Pancreas (tissue), 10 donors: ENCODE data around the gene PURA. TPM values are rescaled to one million over a fixed set of nuclear protein-coding genes. Genes with fewer than 3 reads are reported as not detected.

ENCODE experiments used
- ATAC-seq, 4 donors: fragments of 200-7000 bp; cut with Tn5 transposase; one replicate each; pipeline versions ENCODE4 v1.8.0 to v1.9.1; 2020; ENCODE audit warnings: mild to moderate bottlenecking in 4 of 4, moderate library complexity in 4 of 4
- DNase-seq, 6 donors: peaks; one replicate each; pipeline ENCODE4 v3.0.0-alpha.2; 2020
- FAIRE-seq: peaks from 2 replicates; lab custom pipeline; 2012; peaks lifted over from hg19 to GRCh38; lab: Jason Lieb, UNC
- H3K27ac ChIP-seq, 4 donors: fragments of 200-600 bp; sonication (generic); 1 replicate in 3 of 4; 2 replicates in 1 of 4; pipeline versions ENCODE4 v1.5.0 to v1.8.0; 2020
- H3K27me3 ChIP-seq, 4 donors: fragments of 200-600 bp; one replicate each; pipeline ENCODE4 v1.8.0; 2021
- H3K36me3 ChIP-seq, 3 donors: fragments of 200-600 bp; sonication (generic) in 1 of 3; one replicate each; pipeline versions ENCODE4 v1.5.0 to v1.8.0; 2020 to 2021
- H3K4me1 ChIP-seq, 3 donors: fragments of 200-600 bp; one replicate each; pipeline ENCODE4 v1.8.0; 2021
- H3K4me3 ChIP-seq, 4 donors: fragments of 200-600 bp; sonication (generic) in 2 of 4; one replicate each; pipeline versions ENCODE4 v1.5.0 to v1.8.0; 2020 to 2021
- H3K9me3 ChIP-seq, 4 donors: fragments of 200-600 bp; one replicate each; pipeline ENCODE4 v1.8.0; 2021
- CTCF ChIP-seq, 4 donors: fragments of 200-600 bp; sonication (generic) in 3 of 4; IDR thresholded peaks; one replicate each; pipeline versions ENCODE4 v1.5.0 to v1.8.0; 2021; ENCODE audit warnings: antibody characterized with exemption in 4 of 4
- WGBS, 2 donors: extraction: QIAGEN DNeasy Blood & Tissue Kit; methylation state at CpG; one replicate each; pipeline ENCODE4 v1.1.7; 2013; 5-methylcytosine and 5-hydroxymethylcytosine counted together
- intact Hi-C, 3 donors: fragments of 100-400 bp; cut with DNase I; formaldehyde crosslinking; loops; one replicate each; pipeline versions ENCODE4 v1.11.1 to v1.14.2; 2022
- polyA plus RNA-seq, 2 donors: library from polyadenylated mRNA; stranded (reverse); fragments of 200-250 nt; gene quantifications; one replicate each; pipeline ENCODE4 v1.2.3, GENCODE V29; 2013
- total RNA-seq, 6 donors: library from RNA; stranded (reverse); fragmentation: NEBNext Ultra II Directional in 4 of 6; extraction: Animal tissue kit (Norgen Biotek cat#: 25700) in 4 of 6; gene quantifications; one replicate each; pipeline versions ENCODE4 v1.2.1 to v1.2.4, GENCODE V29; 2021 to 2023
- donor health status: healthy with polysubstance abuse.
- donor health status: DM: no; HTN: no; CAD: no; lungs with moderate emphysema.
- donor health status: DM: no; HTN: no; CAD: no.
- donor health status: control.
- donor health status: control.
- donor health status: Bipolar disorder and iron deficiency.
- donor health status: DM: yes; HTN: yes; CAD: no.
- donor health status: DM: no; HTN: no; CAD: no.
- donor health status: DM: no; HTN: no; CAD: no.
- donor health status: DM: yes; HTN: yes; CAD: no.

Gene PURA
- total and polyA plus RNA-seq, 8 donors = 3.2 to 17.2 (median 9.3) TPM

DNA sequence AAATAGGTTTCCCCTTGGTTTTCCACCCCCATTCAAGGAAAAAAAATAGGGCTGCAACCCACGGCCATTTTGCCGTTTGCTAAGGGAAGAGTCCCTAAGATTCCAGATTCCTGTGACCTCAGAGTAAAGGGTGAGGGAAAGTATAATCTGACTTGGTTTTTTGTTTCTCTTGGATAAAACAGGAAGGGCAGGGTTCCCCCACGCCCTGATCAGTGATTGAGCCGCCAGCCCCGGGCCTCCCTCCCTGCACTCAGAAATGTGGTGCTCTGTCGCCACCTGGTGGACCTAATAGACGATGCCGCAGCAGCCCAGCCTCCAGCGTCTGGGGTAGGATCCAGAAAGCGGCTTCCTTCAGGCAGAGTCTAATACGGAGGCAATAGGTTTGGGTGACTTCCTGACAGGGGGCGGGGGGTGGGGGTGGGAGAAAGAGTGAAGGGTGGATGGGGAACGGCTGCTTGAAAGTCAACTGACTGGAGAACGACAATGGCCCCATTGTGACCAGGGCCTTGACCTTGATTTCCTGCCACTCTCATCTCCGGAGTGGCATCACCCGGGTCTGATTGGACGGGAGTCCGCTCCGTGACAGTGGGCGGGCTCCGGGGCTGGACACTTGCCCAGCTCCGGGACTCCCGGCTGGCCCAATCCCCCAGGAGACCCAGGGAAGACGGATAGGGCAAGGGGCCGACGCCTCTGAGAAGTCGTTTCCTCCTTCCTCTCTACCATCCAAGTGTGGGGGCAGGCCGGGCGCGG is 43.3 kb downstream of the PURA start:
- ATAC-seq = peak; percentile 95 to 99 (median 98)
- no peak for FAIRE-seq
- 10 to 12% methylated on average over 29 to 30 of the region's 30 CpGs for WGBS, 2 donors

GRCh38 chr5:140159014-140159927 is 45.4 kb downstream of the PURA start:
- Histone ChIP-seq H3K27me3 (no peaks in the 10 kb centered on the region), H3K9me3 (no peaks in the 10 kb centered on the region), H3K36me3 (no peaks in the 10 kb centered on the region), H3K4me1 (peaks cover 0 to 6% (median 0%) of the 10 kb centered on the region in 3 donors), H3K4me3 (no peak overlapping the region), H3K27ac (no peak overlapping the region)
- TF ChIP-seq CTCF (IDR thresholded peaks at IDR 0.05) = no peak
- 83 to 90% methylated on average over 7 of the region's 7 CpGs for WGBS, 2 donors
- intact Hi-C loops = loop anchor here in 2 of 3 donors (5.0 to 10.0 kb wide), 3 partner anchors 82 to 374 kb away; no protein-coding TSS in a partner anchor
- no peak for ATAC-seq
- FAIRE-seq = no peak
- no peak for DNase-seq

More for the DNA sequence above, 43.3 kb downstream of the PURA start:
- Histone ChIP-seq H3K4me3 (peak overlapping the region in 2 of 4 donors; percentile 1 to 29), H3K4me1 (peaks cover 0 to 6% (median 0%) of the 10 kb centered on the region in 3 donors), H3K27ac (peak overlapping the region in 2 of 4 donors; percentile 19 to 41), H3K9me3 (no peaks in the 10 kb centered on the region), H3K27me3 (no peaks in the 10 kb centered on the region), H3K36me3 (no peaks in the 10 kb centered on the region)
- intact Hi-C loops = loop anchor here in 2 of 3 donors (5.0 to 10.0 kb wide), 3 partner anchors 80 to 372 kb away; no protein-coding TSS in a partner anchor
- peak; percentile 81 to 90 (median 84) for TF ChIP-seq CTCF (IDR thresholded peaks at IDR 0.05)
- peak; percentile 83 to 95 (median 91) for DNase-seq

DNA sequence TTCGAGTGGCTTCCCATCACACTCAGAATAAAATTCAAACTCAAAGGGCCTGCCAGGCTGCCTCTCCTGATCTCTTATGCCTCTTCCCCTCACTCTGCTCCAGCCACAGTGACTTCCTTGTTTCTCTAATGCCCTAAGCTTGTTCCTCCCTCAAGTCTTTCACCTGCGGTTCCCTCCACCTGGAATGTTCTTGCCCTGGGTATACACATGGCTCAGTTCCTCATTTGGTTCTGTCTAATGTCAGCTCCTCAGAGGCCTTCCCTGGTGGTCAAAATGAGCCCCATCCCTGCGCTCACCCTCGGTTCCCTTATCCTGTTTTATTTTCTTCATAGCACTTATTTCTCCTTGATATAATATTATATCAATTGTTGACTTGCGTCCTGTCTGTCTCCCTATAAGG is 48.4 kb downstream of the PURA start:
- intact Hi-C loops = no loop called here
- TF ChIP-seq CTCF (IDR thresholded peaks at IDR 0.05) = no peak
- no peak overlapping the region for H3K4me3 ChIP-seq
- H3K9me3 ChIP-seq = no peaks in the 10 kb centered on the region
- no peak for ATAC-seq
- H3K27me3 ChIP-seq = no peaks in the 10 kb centered on the region
- DNase-seq = no peak
- peaks cover 12 to 17% (median 12%) of the 10 kb centered on the region in 3 donors for H3K4me1 ChIP-seq
- WGBS, 2 donors = 88 to 90% methylated on average over 5 of the region's 5 CpGs
- no peaks in the 10 kb centered on the region for H3K36me3 ChIP-seq
- no peak overlapping the region for H3K27ac ChIP-seq
- FAIRE-seq = no peak

GRCh38 chr5:140162781-140163180 is 48.9 kb downstream of the PURA start:
- no peak for TF ChIP-seq CTCF (IDR thresholded peaks at IDR 0.05)
- H3K36me3 ChIP-seq = no peaks in the 10 kb centered on the region
- H3K4me1 ChIP-seq = peaks cover 12 to 17% (median 12%) of the 10 kb centered on the region in 3 donors
- ATAC-seq (peak in 1 of 4 donors; percentile 47), DNase-seq (no peak), FAIRE-seq (no peak)
- intact Hi-C loops = no loop called here
- no peaks in the 10 kb centered on the region for H3K9me3 ChIP-seq
- H3K4me3 ChIP-seq = no peak overlapping the region
- no peak overlapping the region for H3K27ac ChIP-seq
- 78 to 84% methylated on average over 5 of the region's 5 CpGs for WGBS, 2 donors
- H3K27me3 ChIP-seq = no peaks in the 10 kb centered on the region
